ENCODE results near the gene MSRB2.

The MSRB2 gene

DNA sequence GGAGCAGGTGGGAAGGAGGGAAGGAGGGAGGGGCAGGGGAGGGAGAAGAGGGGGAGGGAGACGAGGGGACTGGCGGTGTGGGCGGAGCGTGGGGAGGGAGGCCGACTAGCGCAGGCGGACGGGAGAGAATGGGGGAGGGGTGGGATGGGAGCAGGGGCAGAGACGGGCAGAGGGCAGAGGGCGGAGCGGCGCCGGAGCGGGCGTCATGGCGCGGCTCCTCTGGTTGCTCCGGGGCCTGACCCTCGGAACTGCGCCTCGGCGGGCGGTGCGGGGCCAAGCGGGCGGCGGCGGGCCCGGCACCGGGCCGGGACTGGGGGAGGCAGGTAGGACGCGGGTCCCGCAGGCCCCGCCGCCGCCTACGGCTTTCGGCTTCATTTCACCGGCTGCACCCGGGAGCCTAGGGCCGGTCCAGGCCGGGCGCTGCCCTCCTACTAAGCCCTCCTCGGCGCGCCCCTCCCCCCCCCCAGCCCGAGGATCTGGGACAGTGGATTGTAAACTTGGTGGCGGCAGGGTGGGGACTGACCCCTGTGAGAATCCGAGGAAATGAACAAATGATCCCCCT is at the start of gene MSRB2:
TSS of gene MSRB2 (plus strand) at position 176 of the 562 bp plus-strand sequence. CDS start at position 206, 30 bp downstream.
- Histone ChIP-seq H3K4me1 (ENCODE audit: insufficient read depth, poor library complexity, severe bottlenecking) (peaks cover 14% of the 10 kb centered on the region), H3K9me3 (ENCODE audit: severe bottlenecking) (no peaks in the 10 kb centered on the region), H3K27me3 (ENCODE audit: insufficient read depth, poor library complexity, severe bottlenecking) (no peaks in the 10 kb centered on the region), H3K36me3 (ENCODE audit: low read depth) (no peaks in the 10 kb centered on the region), H3K4me3 (ENCODE audit: severe bottlenecking) (peak within 1 kb of the TSS; percentile 97), H3K27ac (ENCODE audit: poor library complexity, severe bottlenecking) (peak within 1 kb of the TSS; percentile 71)
- peak; percentile 92 for DNase-seq (ENCODE audit: low spot score)
- peak; percentile 78 for ATAC-seq (ENCODE audit: low read depth)
- TF ChIP-seq, protein P1, sequence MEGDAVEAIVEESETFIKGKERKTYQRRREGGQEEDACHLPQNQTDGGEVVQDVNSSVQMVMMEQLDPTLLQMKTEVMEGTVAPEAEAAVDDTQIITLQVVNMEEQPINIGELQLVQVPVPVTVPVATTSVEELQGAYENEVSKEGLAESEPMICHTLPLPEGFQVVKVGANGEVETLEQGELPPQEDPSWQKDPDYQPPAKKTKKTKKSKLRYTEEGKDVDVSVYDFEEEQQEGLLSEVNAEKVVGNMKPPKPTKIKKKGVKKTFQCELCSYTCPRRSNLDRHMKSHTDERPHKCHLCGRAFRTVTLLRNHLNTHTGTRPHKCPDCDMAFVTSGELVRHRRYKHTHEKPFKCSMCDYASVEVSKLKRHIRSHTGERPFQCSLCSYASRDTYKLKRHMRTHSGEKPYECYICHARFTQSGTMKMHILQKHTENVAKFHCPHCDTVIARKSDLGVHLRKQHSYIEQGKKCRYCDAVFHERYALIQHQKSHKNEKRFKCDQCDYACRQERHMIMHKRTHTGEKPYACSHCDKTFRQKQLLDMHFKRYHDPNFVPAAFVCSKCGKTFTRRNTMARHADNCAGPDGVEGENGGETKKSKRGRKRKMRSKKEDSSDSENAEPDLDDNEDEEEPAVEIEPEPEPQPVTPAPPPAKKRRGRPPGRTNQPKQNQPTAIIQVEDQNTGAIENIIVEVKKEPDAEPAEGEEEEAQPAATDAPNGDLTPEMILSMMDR (IDR thresholded peaks at IDR 0.05; ENCODE audit: poor library complexity, severe bottlenecking): no peak

DNA sequence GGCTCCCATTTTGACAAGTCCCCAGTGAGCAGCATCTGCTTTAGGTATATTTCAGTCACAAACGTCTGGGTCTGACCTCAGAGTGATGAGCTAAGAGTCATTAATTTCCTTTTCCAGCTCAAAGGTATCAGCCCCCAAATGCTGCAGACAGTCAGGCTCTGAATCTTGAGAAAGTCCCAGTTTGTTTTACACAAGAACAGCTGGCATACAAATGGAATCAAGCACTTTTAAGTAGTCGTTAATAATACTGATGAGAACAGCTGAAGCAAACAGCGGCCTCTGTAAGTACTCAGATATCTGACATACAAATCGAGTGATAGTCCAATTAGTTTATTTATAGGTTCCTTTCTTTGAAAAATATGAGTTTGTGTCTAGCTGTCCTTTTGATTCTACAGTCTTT is 49.4 kb upstream of the MSRB2 start:
- no peak overlapping the region for H3K4me3 ChIP-seq (ENCODE audit: severe bottlenecking)
- no peaks in the 10 kb centered on the region for H3K4me1 ChIP-seq (ENCODE audit: insufficient read depth, poor library complexity, severe bottlenecking)
- TF ChIP-seq, protein P1 (IDR thresholded peaks at IDR 0.05; ENCODE audit: poor library complexity, severe bottlenecking): no peak
- no peak for ATAC-seq (ENCODE audit: low read depth)
- no peak overlapping the region for H3K27ac ChIP-seq (ENCODE audit: poor library complexity, severe bottlenecking)
- no peaks in the 10 kb centered on the region for H3K27me3 ChIP-seq (ENCODE audit: insufficient read depth, poor library complexity, severe bottlenecking)
- no peaks in the 10 kb centered on the region for H3K36me3 ChIP-seq (ENCODE audit: low read depth)
- no peaks in the 10 kb centered on the region for H3K9me3 ChIP-seq (ENCODE audit: severe bottlenecking)
- no peak for DNase-seq (ENCODE audit: low spot score)

DNA sequence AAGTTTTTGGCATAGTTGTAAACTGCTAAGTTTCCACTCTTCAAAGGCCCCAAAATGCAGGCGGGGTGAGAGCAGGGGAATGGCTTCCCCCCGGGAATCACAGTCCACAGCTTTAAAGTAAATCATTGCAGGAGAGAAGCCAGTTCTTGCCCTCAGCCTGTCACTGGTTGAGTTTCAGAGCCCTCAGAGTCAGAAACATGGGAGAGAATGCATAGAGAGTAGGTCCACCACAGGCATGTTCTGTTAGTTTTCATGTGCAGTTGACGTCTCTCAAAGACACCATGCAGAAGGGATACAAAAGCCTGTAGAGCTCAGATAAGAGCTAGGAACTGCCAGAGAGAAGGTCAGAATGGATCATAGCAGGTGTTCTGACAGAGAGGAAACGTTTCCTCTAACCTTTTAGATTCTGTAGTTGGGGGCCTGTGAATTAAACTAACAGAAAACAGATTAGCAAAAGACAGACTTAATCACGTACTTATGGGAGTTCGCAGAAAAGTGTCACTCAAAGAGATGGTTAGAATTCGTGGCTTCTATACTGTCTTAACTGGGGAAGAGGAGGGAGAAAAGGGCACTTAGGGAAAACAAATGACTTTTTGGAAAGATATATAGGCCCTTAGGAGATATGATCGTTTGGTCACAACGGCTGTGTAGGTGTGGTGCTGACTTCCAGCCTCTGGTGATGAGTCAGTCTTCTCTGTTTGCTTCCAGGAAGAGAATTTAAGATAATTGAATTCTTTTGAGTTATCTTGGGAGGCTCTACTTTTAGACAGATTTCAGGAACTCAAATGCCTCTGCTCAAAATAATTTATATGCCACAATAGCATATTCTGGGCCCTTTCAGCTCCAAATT is 48.0 kb upstream of the MSRB2 start:
- Histone ChIP-seq H3K27me3 (ENCODE audit: insufficient read depth, poor library complexity, severe bottlenecking) (no peaks in the 10 kb centered on the region), H3K4me3 (ENCODE audit: severe bottlenecking) (no peak overlapping the region), H3K4me1 (ENCODE audit: insufficient read depth, poor library complexity, severe bottlenecking) (no peaks in the 10 kb centered on the region), H3K36me3 (ENCODE audit: low read depth) (no peaks in the 10 kb centered on the region), H3K9me3 (ENCODE audit: severe bottlenecking) (no peaks in the 10 kb centered on the region), H3K27ac (ENCODE audit: poor library complexity, severe bottlenecking) (no peak overlapping the region)
- no peak for DNase-seq (ENCODE audit: low spot score)
- TF ChIP-seq, protein P1 (IDR thresholded peaks at IDR 0.05; ENCODE audit: poor library complexity, severe bottlenecking): no peak
- peak; percentile 42; the same call in 1 of the 3 replicates for ATAC-seq (ENCODE audit: low read depth)

DNA sequence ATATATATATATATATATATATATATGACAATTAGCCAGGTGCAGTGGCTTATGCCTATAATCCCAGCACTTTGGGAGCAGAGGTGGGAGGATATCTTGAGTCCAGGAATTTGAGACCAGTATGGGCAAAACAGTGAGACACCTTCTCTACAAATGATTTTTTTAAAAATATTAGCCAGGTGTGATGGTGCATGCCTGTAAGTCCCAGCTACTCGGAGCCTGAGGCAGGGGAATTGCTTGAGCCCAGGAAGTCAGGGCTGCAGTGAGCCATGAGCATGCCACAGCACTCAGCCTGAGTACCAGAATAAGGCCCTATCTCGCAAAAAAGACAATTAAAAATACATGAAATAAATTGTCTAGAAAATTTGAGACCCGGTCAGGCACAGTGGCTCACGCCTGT is 47.2 kb upstream of the MSRB2 start:
- DNase-seq (ENCODE audit: low spot score) (no peak), ATAC-seq (ENCODE audit: low read depth) (no peak)
- TF ChIP-seq, protein P1 (IDR thresholded peaks at IDR 0.05; ENCODE audit: poor library complexity, severe bottlenecking): no peak
- Histone ChIP-seq H3K36me3 (ENCODE audit: low read depth) (no peaks in the 10 kb centered on the region), H3K9me3 (ENCODE audit: severe bottlenecking) (no peaks in the 10 kb centered on the region), H3K27me3 (ENCODE audit: insufficient read depth, poor library complexity, severe bottlenecking) (no peaks in the 10 kb centered on the region), H3K27ac (ENCODE audit: poor library complexity, severe bottlenecking) (no peak overlapping the region), H3K4me3 (ENCODE audit: severe bottlenecking) (no peak overlapping the region), H3K4me1 (ENCODE audit: insufficient read depth, poor library complexity, severe bottlenecking) (peaks cover 6% of the 10 kb centered on the region)

DNA sequence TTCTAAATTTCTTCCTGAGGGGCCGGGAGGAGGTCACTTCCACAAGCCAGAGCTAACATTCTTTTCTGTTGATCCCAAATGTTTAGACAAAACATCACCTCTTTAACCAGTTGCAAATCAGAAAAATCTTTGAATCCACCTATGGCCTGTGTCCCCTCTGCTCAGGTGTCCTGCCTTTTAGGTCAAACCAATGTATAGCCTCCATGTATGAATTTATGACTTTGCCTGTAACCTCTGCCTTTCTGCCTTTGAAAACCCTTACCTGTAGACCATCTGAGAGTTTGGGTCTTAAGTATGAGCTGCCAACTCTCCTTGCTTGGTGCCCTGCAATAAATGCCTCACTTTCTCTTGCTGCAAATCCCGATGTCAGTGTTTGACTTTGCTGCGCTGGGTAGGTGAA is 44.1 kb upstream of the MSRB2 start:
- TF ChIP-seq, protein P1 (IDR thresholded peaks at IDR 0.05; ENCODE audit: poor library complexity, severe bottlenecking): no peak
- no peaks in the 10 kb centered on the region for H3K27me3 ChIP-seq (ENCODE audit: insufficient read depth, poor library complexity, severe bottlenecking)
- no peak overlapping the region for H3K4me3 ChIP-seq (ENCODE audit: severe bottlenecking)
- H3K27ac ChIP-seq (ENCODE audit: poor library complexity, severe bottlenecking): no peak overlapping the region
- no peak for ATAC-seq (ENCODE audit: low read depth)
- no peaks in the 10 kb centered on the region for H3K9me3 ChIP-seq (ENCODE audit: severe bottlenecking)
- no peak for DNase-seq (ENCODE audit: low spot score)
- peaks cover 6% of the 10 kb centered on the region for H3K4me1 ChIP-seq (ENCODE audit: insufficient read depth, poor library complexity, severe bottlenecking)
- H3K36me3 ChIP-seq (ENCODE audit: low read depth): no peaks in the 10 kb centered on the region

All from RWPE2 (cell line).